Endothelial cell of umbilical vein (primary cell): ENCODE measurements around the gene ACTN3.

ENCODE experiments used
- EZH2 ChIP-seq: IDR thresholded peaks from 2 replicates; pipeline ENCODE4 v1.6.1; 2012; ENCODE audit warnings: borderline replicate concordance, low read depth, mild to moderate bottlenecking, moderate library complexity, low read length, inconsistent platforms; ENCODE audit not compliant: severe bottlenecking
- FOS ChIP-seq: IDR thresholded peaks from 2 replicates; pipeline ENCODE4 v1.6.1; 2011; ENCODE audit warnings: mild to moderate bottlenecking, low read length, moderate library complexity, borderline replicate concordance; ENCODE audit not compliant: insufficient read depth
- GATA2 ChIP-seq: IDR thresholded peaks from 2 replicates; pipeline ENCODE4 v1.7.0; 2011; ENCODE audit warnings: low read depth, mild to moderate bottlenecking, moderate library complexity, mixed read lengths, low read length; ENCODE audit not compliant: insufficient read length, insufficient read depth
- JUN ChIP-seq: IDR thresholded peaks from 2 replicates; pipeline ENCODE4 v1.6.1; 2011; ENCODE audit warnings: borderline replicate concordance, low read depth; ENCODE audit not compliant: insufficient read length, insufficient read depth
- MYC ChIP-seq: IDR thresholded peaks from one replicate; pipeline ENCODE4 v1.6.1; 2011; ENCODE audit warnings: mild to moderate bottlenecking, low read depth, low read length
- POLR2A ChIP-seq: IDR thresholded peaks from 2 replicates; pipeline ENCODE4 v1.6.1; 2012; ENCODE audit warnings: low read depth, mild to moderate bottlenecking, control low read depth, low read length
- POLR2AphosphoS5 ChIP-seq: IDR thresholded peaks from 2 replicates; pipeline ENCODE4 v1.6.1; 2012; ENCODE audit warnings: low read depth, mild to moderate bottlenecking, control low read depth, low read length, moderate library complexity; ENCODE audit not compliant: insufficient read depth
- TF ChIP-seq, protein P1 (sequence below), 2 donors: IDR thresholded peaks; 1 replicate in 1 of 2; 2 replicates in 1 of 2; pipeline ENCODE4 v1.5.1; 2011; ENCODE audit warnings: low read length in 2 of 2, mild to moderate bottlenecking in 2 of 2, moderate library complexity in 2 of 2, control low read depth in 1 of 2, inconsistent platforms in 1 of 2, low read depth in 1 of 2; ENCODE audit not compliant: insufficient read depth in 1 of 2; ENCODE audit errors: extremely low read depth in 1 of 2
- TF ChIP-seq, protein P2 (sequence below): IDR thresholded peaks from 2 replicates; pipeline ENCODE4 v1.6.1; 2011; ENCODE audit not compliant: insufficient read depth, insufficient read length

DNA sequence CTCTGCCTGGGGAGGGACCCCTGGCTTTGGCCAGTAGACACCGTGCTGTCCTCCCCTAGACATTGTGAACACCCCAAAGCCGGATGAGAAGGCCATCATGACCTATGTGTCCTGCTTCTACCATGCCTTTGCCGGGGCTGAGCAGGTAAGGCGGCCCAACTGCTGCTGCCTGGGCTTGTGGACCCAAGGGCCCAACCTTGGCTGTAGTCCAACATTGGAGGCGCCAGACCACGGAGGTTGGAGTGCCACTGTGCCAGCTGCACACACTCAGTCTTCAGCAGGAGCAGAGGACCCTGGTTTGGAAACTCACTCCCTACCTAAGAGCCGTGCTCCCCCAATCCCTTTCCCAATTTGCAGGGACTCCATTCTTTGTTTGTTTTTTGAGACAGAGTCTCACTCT lies 9.4 kb downstream of the ACTN3 start:
- TF ChIP-seq POLR2A = no peak
- no peak for TF ChIP-seq GATA2
- TF ChIP-seq, protein P1, sequence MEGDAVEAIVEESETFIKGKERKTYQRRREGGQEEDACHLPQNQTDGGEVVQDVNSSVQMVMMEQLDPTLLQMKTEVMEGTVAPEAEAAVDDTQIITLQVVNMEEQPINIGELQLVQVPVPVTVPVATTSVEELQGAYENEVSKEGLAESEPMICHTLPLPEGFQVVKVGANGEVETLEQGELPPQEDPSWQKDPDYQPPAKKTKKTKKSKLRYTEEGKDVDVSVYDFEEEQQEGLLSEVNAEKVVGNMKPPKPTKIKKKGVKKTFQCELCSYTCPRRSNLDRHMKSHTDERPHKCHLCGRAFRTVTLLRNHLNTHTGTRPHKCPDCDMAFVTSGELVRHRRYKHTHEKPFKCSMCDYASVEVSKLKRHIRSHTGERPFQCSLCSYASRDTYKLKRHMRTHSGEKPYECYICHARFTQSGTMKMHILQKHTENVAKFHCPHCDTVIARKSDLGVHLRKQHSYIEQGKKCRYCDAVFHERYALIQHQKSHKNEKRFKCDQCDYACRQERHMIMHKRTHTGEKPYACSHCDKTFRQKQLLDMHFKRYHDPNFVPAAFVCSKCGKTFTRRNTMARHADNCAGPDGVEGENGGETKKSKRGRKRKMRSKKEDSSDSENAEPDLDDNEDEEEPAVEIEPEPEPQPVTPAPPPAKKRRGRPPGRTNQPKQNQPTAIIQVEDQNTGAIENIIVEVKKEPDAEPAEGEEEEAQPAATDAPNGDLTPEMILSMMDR (IDR thresholded peaks at IDR 0.05; ENCODE audit: extremely low read depth in 1 of 2, insufficient read depth in 1 of 2, low read depth in 1 of 2, low read length in 2 of 2) = no peak
- no peak for TF ChIP-seq FOS
- TF ChIP-seq JUN = no peak
- no peak for TF ChIP-seq EZH2
- TF ChIP-seq POLR2AphosphoS5 = no peak
- TF ChIP-seq MYC = no peak
- TF ChIP-seq, protein P2, sequence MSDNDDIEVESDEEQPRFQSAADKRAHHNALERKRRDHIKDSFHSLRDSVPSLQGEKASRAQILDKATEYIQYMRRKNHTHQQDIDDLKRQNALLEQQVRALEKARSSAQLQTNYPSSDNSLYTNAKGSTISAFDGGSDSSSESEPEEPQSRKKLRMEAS = no peak
